ENCODE measurements around the gene ABCA6. TPM values are rescaled to one million over a fixed set of nuclear protein-coding genes. Genes with fewer than 3 reads are reported as not detected.

Gene ABCA6
- total RNA-seq, 1 donor from 2014 or later: not detected

- DNase-seq (ENCODE audit: low spot score): no peak
- H3K27me3 Mint-ChIP-seq (ENCODE audit: insufficient read depth, low read depth): peaks cover 4% of the 10 kb centered on the region
- no peaks in the 10 kb centered on the region for H3K27me3 ChIP-seq
- no peaks in the 10 kb centered on the region for H3K4me1 ChIP-seq
- H3K9me3 ChIP-seq (ENCODE audit: low read depth): no peaks in the 10 kb centered on the region
- no peaks in the 10 kb centered on the region for H3F3A ChIP-seq (ENCODE audit: low read depth)
- no peak overlapping the region for H3K9ac ChIP-seq
- H3K4me2 ChIP-seq: no peak overlapping the region
- no peak overlapping the region for H3K4me3 Mint-ChIP-seq
- H4K20me1 ChIP-seq (ENCODE audit: low read depth): no peaks in the 10 kb centered on the region
- H3K27ac Mint-ChIP-seq: no peak overlapping the region
- no peak overlapping the region for H2AFZ ChIP-seq (replicated peaks)
- H3K4me3 ChIP-seq: no peak overlapping the region
- peaks cover 14% of the 10 kb centered on the region for H3K9me3 Mint-ChIP-seq
- TF ChIP-seq CTCF (IDR thresholded peaks at IDR 0.05): no peak
- no peak for TF ChIP-seq EZH2 (IDR thresholded peaks at IDR 0.05)
- no peak for TF ChIP-seq EZH2phosphoT487 (IDR thresholded peaks at IDR 0.05)
- H3K79me2 ChIP-seq (ENCODE audit: low read depth): no peaks in the 10 kb centered on the region
- no peak overlapping the region for H3K27ac ChIP-seq
- H3K4me1 Mint-ChIP-seq: peaks cover 3% of the 10 kb centered on the region
- no peaks in the 10 kb centered on the region for H3K36me3 Mint-ChIP-seq
- no peaks in the 10 kb centered on the region for H3K36me3 ChIP-seq
Measured at GRCh38 chr17:69086641-69087040, 55.1 kb downstream of the ABCA6 start.

GRCh38 chr17:69084911-69085310 lies 56.8 kb downstream of the ABCA6 start:
- no peak overlapping the region for H3K9ac ChIP-seq
- Mint-ChIP-seq H3K27me3 (ENCODE audit: insufficient read depth, low read depth) (peaks cover 4% of the 10 kb centered on the region), H3K4me3 (no peak overlapping the region), H3K9me3 (peaks cover 14% of the 10 kb centered on the region), H3K36me3 (no peaks in the 10 kb centered on the region), H3K4me1 (peaks cover 6% of the 10 kb centered on the region), H3K27ac (no peak overlapping the region)
- H3F3A ChIP-seq (ENCODE audit: low read depth): no peaks in the 10 kb centered on the region
- peak; percentile 68 for DNase-seq (ENCODE audit: low spot score)
- H3K4me1 ChIP-seq: no peaks in the 10 kb centered on the region
- no peaks in the 10 kb centered on the region for H3K36me3 ChIP-seq
- H4K20me1 ChIP-seq (ENCODE audit: low read depth): no peaks in the 10 kb centered on the region
- H3K27me3 ChIP-seq: no peaks in the 10 kb centered on the region
- no peak overlapping the region for H2AFZ ChIP-seq (replicated peaks)
- H3K9me3 ChIP-seq (ENCODE audit: low read depth): no peaks in the 10 kb centered on the region
- H3K27ac ChIP-seq: no peak overlapping the region
- H3K4me2 ChIP-seq: no peak overlapping the region
- no peak overlapping the region for H3K4me3 ChIP-seq
- no peaks in the 10 kb centered on the region for H3K79me2 ChIP-seq (ENCODE audit: low read depth)
- TF ChIP-seq EZH2 (IDR thresholded peaks at IDR 0.05) (no peak), EZH2phosphoT487 (IDR thresholded peaks at IDR 0.05) (no peak), CTCF (IDR thresholded peaks at IDR 0.05) (peak; percentile 53)

GRCh38 chr17:69082696-69083095 lies 59.0 kb downstream of the ABCA6 start:
- H2AFZ ChIP-seq (replicated peaks): no peak overlapping the region
- H3K4me3 Mint-ChIP-seq: no peak overlapping the region

More at GRCh38 chr17:69082696-69083095, 59.0 kb downstream of the ABCA6 start:
- H3K36me3 ChIP-seq: no peaks in the 10 kb centered on the region
- no peak overlapping the region for H3K27ac ChIP-seq
- peaks cover 4% of the 10 kb centered on the region for H3K27me3 Mint-ChIP-seq (ENCODE audit: insufficient read depth, low read depth)
- H3F3A ChIP-seq (ENCODE audit: low read depth): no peaks in the 10 kb centered on the region
- no peaks in the 10 kb centered on the region for H4K20me1 ChIP-seq (ENCODE audit: low read depth)
- no peaks in the 10 kb centered on the region for H3K4me1 ChIP-seq
- no peak overlapping the region for H3K9ac ChIP-seq
- H3K36me3 Mint-ChIP-seq: no peaks in the 10 kb centered on the region
- no peaks in the 10 kb centered on the region for H3K27me3 ChIP-seq
- peaks cover 14% of the 10 kb centered on the region for H3K9me3 Mint-ChIP-seq
- no peaks in the 10 kb centered on the region for H3K9me3 ChIP-seq (ENCODE audit: low read depth)
- no peak for DNase-seq (ENCODE audit: low spot score)
- H3K27ac Mint-ChIP-seq: no peak overlapping the region
- TF ChIP-seq EZH2phosphoT487 (IDR thresholded peaks at IDR 0.05) (no peak), CTCF (IDR thresholded peaks at IDR 0.05) (no peak), EZH2 (IDR thresholded peaks at IDR 0.05) (no peak)
- H3K4me2 ChIP-seq: no peak overlapping the region
- H3K4me3 ChIP-seq: no peak overlapping the region
- H3K79me2 ChIP-seq (ENCODE audit: low read depth): no peaks in the 10 kb centered on the region
- peaks cover 6% of the 10 kb centered on the region for H3K4me1 Mint-ChIP-seq

All from neural progenitor cell (in vitro differentiated cells).